Ascending aorta (tissue), 2 donors: ENCODE measurements around the gene BBX. TPM values are rescaled to one million over a fixed set of nuclear protein-coding genes. Genes with fewer than 3 reads are reported as not detected.
A peak's percentile ranks its signal among the peaks of the same experiment; 100 is the strongest.

Source experiments
- DNase-seq, 2 donors: peaks; one replicate each; pipeline ENCODE4 v3.0.0-alpha.2; 2019; ENCODE audit warnings: low spot score in 2 of 2
- H3K27ac ChIP-seq, 2 donors: fragments of 200-600 bp; sonication (generic); one replicate each; pipeline ENCODE4 v1.5.1; 2016 to 2017; ENCODE audit warnings: mild to moderate bottlenecking in 1 of 2
- H3K27me3 ChIP-seq: fragments of 200-600 bp; sonication (generic); one replicate; pipeline ENCODE4 v1.5.1; 2017
- H3K36me3 ChIP-seq, 2 donors: fragments of 200-600 bp; sonication (generic); one replicate each; pipeline ENCODE4 v1.5.1; 2016
- H3K4me1 ChIP-seq, 2 donors: fragments of 200-600 bp; sonication (generic); one replicate each; pipeline ENCODE4 v1.5.1; 2016 to 2017; ENCODE audit warnings: mild to moderate bottlenecking in 1 of 2
- H3K4me3 ChIP-seq, 2 donors: fragments of 200-600 bp; sonication (generic); one replicate each; pipeline ENCODE4 v1.5.1; 2016 to 2017; ENCODE audit warnings: mild to moderate bottlenecking in 1 of 2
- H3K9me3 ChIP-seq, 2 donors: fragments of 200-600 bp; sonication (generic); one replicate each; pipeline ENCODE4 v1.5.1; 2016
- intact Hi-C: fragments of 100-400 bp; cut with DNase I; formaldehyde crosslinking; loops from one replicate; pipeline ENCODE4 v1.15.1; 2023
- total RNA-seq: library from RNA; depleted of rRNA; stranded (reverse); fragments of >200 nt; gene quantifications from one replicate; pipeline ENCODE4 v1.1.0, GENCODE V29; 2016
- TF ChIP-seq, protein P1 (sequence below), 3 experiments: fragments of 200-600 bp in 2 of 3; fragments of 450-650 bp in 1 of 3; sonication (generic) in 2 of 3; IDR thresholded peaks; one replicate each; pipeline ENCODE4 v1.5.1; 2016 to 2019; ENCODE audit warnings: antibody characterized with exemption in 3 of 3, mild to moderate bottlenecking in 1 of 3, moderate library complexity in 1 of 3

BBX gene
- total RNA-seq, 1 donor from 2014 or later: 18.0 TPM

DNA sequence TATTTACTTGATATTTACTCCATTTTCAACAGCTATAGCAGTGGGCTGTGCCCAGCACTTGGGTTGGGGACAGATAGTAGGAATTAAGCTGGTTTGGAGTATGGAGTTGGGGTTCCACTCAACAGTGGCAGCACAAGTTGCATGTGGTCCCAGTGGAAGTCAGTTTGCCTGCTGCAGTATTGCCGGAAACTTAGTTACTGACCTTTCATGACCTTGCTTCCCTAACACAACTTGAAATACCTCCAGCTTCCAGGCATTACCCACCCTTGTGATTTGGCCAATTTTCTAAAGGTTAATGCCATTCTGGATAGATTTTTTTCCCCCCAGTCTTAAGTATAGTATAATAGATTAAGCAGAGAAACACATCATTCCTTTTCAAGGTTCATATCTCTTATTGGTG, 68.0 kb downstream of the BBX start:
- H3K4me1 ChIP-seq: no peaks in the 10 kb centered on the region
- H3K27ac ChIP-seq: no peak overlapping the region
- no peak overlapping the region for H3K4me3 ChIP-seq
- H3K9me3 ChIP-seq: no peaks in the 10 kb centered on the region
- TF ChIP-seq, protein P1, sequence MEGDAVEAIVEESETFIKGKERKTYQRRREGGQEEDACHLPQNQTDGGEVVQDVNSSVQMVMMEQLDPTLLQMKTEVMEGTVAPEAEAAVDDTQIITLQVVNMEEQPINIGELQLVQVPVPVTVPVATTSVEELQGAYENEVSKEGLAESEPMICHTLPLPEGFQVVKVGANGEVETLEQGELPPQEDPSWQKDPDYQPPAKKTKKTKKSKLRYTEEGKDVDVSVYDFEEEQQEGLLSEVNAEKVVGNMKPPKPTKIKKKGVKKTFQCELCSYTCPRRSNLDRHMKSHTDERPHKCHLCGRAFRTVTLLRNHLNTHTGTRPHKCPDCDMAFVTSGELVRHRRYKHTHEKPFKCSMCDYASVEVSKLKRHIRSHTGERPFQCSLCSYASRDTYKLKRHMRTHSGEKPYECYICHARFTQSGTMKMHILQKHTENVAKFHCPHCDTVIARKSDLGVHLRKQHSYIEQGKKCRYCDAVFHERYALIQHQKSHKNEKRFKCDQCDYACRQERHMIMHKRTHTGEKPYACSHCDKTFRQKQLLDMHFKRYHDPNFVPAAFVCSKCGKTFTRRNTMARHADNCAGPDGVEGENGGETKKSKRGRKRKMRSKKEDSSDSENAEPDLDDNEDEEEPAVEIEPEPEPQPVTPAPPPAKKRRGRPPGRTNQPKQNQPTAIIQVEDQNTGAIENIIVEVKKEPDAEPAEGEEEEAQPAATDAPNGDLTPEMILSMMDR (IDR thresholded peaks at IDR 0.05): no peak
- H3K36me3 ChIP-seq: no peaks in the 10 kb centered on the region
- DNase-seq: no peak
- no peaks in the 10 kb centered on the region for H3K27me3 ChIP-seq
- intact Hi-C loops: no loop called here

DNA sequence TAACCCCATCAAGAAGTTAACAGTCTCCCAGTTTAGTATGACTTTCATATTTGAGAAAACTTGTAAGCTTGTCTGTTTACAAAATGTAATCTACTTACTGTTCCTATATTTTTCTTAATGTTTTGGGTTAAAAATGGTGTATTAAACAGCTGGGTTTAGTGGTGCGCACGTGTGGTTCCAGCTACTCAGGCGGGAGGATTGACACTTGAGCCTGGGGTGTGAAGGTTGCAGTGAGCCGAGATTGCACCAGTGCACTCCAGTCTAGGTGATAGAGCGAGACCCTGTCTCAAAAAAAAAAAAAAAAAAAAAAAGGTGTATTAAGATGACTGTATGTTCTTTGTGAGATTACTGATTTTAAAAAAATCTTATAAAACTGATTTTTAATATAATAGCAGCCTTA, 69.3 kb downstream of the BBX start:
- H3K27ac ChIP-seq: no peak overlapping the region
- H3K27me3 ChIP-seq: no peaks in the 10 kb centered on the region
- intact Hi-C loops: no loop called here
- DNase-seq: no peak
- no peaks in the 10 kb centered on the region for H3K9me3 ChIP-seq
- no peaks in the 10 kb centered on the region for H3K36me3 ChIP-seq
- TF ChIP-seq, protein P1 (IDR thresholded peaks at IDR 0.05): no peak
- H3K4me3 ChIP-seq: no peak overlapping the region
- no peaks in the 10 kb centered on the region for H3K4me1 ChIP-seq

DNA sequence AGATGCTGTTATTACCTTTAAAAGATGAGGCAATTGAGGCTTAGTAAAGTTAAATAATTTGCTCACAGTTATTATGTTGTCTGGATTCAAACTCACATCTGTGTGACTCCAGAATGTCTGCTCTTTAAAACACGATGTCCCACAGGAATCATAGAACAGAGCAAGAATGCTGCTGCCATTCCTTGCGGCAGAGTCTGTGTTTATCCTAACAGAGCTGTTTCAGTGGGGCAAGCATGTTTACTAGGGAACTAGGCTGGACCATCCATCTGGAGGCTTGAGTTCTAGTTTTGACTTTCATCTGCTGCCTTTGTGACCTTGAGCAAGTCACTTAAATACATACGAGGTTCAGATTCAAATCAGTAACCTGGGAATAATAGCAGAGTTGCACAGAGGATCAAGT, 72.1 kb downstream of the BBX start:
- Histone ChIP-seq H3K36me3 (no peaks in the 10 kb centered on the region), H3K27me3 (no peaks in the 10 kb centered on the region), H3K27ac (no peak overlapping the region), H3K9me3 (no peaks in the 10 kb centered on the region), H3K4me1 (peaks cover 0 to 5% of the 10 kb centered on the region in 2 donors), H3K4me3 (no peak overlapping the region)
- intact Hi-C loops: no loop called here
- no peak for DNase-seq
- TF ChIP-seq, protein P1 (IDR thresholded peaks at IDR 0.05): no peak

DNA sequence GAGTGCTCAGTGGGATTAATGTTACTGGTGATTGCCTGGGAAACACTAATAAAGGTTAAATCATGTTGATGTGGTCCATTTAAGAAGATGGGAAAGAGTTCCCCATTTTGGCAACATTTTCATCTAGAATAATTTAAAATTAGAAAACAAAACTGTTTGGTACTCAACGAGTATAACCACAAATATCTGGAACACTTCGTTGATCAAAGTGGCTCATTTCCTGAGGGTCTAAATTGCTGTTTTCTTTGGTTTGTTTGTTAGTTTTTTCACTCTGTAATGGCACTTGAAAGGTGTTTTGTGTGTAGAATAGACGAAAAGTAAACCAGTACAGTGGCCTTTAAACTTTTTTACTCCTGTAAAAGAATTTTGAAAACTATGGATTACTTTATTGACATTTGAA, 73.9 kb downstream of the BBX start:
- peaks cover 0 to 6% of the 10 kb centered on the region in 2 donors for H3K4me1 ChIP-seq
- TF ChIP-seq, protein P1 (IDR thresholded peaks at IDR 0.05): no peak
- no peaks in the 10 kb centered on the region for H3K9me3 ChIP-seq
- H3K36me3 ChIP-seq: no peaks in the 10 kb centered on the region
- H3K27me3 ChIP-seq: no peaks in the 10 kb centered on the region
- no peak overlapping the region for H3K27ac ChIP-seq
- intact Hi-C loops: no loop called here
- DNase-seq: no peak
- H3K4me3 ChIP-seq: no peak overlapping the region

DNA sequence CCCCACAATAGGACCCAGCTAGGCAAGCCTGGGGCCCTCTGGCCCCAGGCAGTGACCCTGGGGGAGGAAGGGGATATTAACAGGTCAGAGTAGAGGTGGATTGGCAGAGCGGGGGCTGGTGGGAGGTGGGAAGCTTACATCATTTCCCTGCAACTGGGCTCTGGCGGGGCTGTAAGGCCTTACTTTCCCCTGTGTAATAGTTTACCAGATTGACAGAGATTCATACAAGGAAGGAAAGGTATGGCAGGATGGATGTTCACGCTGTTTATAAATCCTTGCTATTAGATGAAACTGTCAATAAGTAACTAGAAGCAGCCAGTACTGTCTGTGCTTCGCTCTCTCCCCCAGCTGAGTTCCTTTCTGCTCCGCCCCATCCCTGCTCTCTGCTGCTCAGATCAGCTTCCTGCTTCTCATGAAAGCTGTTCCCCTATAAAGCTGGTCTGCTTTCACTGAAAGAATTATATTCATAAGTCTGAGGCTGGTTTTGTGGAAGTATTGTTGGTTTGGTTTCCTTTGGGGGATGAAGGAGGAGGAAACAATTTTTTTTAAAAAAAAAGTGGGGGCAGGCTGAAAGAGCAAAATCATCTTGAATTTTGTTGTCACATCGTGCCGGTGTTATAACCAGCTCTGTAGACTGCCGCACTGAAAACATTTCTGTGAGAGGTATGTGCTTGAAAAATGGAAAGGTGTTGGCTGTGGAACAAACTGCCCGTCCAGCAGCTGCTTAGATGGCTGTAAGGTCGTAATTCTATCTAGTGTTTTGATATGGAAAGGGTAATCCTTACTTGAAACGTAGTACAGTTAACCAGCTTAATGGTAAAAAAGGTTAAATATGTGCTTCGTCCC, 76.4 kb downstream of the BBX start:
- H3K4me1 ChIP-seq: peaks cover 0 to 8% of the 10 kb centered on the region in 2 donors
- intact Hi-C loops: no loop called here

More for the DNA sequence above, 76.4 kb downstream of the BBX start:
- Histone ChIP-seq H3K9me3 (no peaks in the 10 kb centered on the region), H3K4me3 (peak overlapping the region; percentile 41 to 58), H3K27ac (peak overlapping the region; percentile 81 to 90), H3K36me3 (no peaks in the 10 kb centered on the region), H3K27me3 (no peaks in the 10 kb centered on the region)
- TF ChIP-seq, protein P1 (IDR thresholded peaks at IDR 0.05): no peak
- peak in 1 of 2 donors; percentile 66 for DNase-seq
